Measurements from ENCODE around the gene GTF2IRD1.

GRCh38 chr7:74417419-74417971 lies 36.2 kb upstream of the GTF2IRD1 start:
- TF ChIP-seq FOSL2 (CRISPR knock-in tag; IDR thresholded peaks at IDR 0.05) = no peak
- no peak for TF ChIP-seq CSRNP1 (CRISPR knock-in tag; IDR thresholded peaks at IDR 0.05)
- TF ChIP-seq ZNF737 (CRISPR knock-in tag; IDR thresholded peaks at IDR 0.05; ENCODE audit: borderline replicate concordance) = no peak
- TF ChIP-seq TFAP4 (IDR thresholded peaks at IDR 0.05; ENCODE audit: borderline replicate concordance, low read depth) = no peak
- no peak for TF ChIP-seq POLR2A (IDR thresholded peaks at IDR 0.05; ENCODE audit: insufficient read depth in 1 of 2, low read depth in 2 of 2, low read length in 2 of 2)
- no peak for TF ChIP-seq NR2F2 (IDR thresholded peaks at IDR 0.05; ENCODE audit: borderline replicate concordance, low read depth)
- no peak for TF ChIP-seq HCFC1 (IDR thresholded peaks at IDR 0.05; ENCODE audit: low read depth, low read length)
- no peak for TF ChIP-seq EZH2 (conservative IDR thresholded peaks at IDR 0.05; ENCODE audit: low read depth, low read length)
- TF ChIP-seq ATF3 (CRISPR knock-in tag; IDR thresholded peaks at IDR 0.05) = no peak
- TF ChIP-seq BRCA1 (CRISPR knock-in tag; IDR thresholded peaks at IDR 0.05) = no peak
- TF ChIP-seq YY1 (IDR thresholded peaks at IDR 0.05; ENCODE audit: insufficient read depth, insufficient replicate concordance, low read depth, low read length) = no peak
- TF ChIP-seq ZNF205 (CRISPR knock-in tag; IDR thresholded peaks at IDR 0.05) = no peak
